SJSA1 (cell line): Measurements from ENCODE around the gene PARD6A. TPM values are rescaled to one million over a fixed set of nuclear protein-coding genes. Genes with fewer than 3 reads are reported as not detected.
"Not testable (repeated sequence)": the region's sequence is repeated elsewhere in the genome, so short reads cannot be mapped to it uniquely, and the experiment has no call there.

ENCODE experiments used
- DNase-seq, 2 experiments: peaks; one replicate each; pipeline ENCODE4 v3.0.0-alpha.2; 2015 to 2020; ENCODE audit warnings: low spot score in 2 of 2, low read depth in 1 of 2
- H3K27ac ChIP-seq: fragments of 250-450 bp; sonication (Bioruptor Pico); 2 replicates; pipeline ENCODE4 v1.5.1; 2020; ENCODE audit warnings: mild to moderate bottlenecking, moderate library complexity
- H3K27me3 ChIP-seq: fragments of 250-450 bp; sonication (Bioruptor Pico); replicated peaks from 2 replicates; pipeline ENCODE4 v1.5.1; 2020; ENCODE audit warnings: mild to moderate bottlenecking, moderate library complexity
- H3K36me3 ChIP-seq: fragments of 250-450 bp; sonication (Bioruptor Pico); 2 replicates; pipeline ENCODE4 v1.5.1; 2020; ENCODE audit warnings: mild to moderate bottlenecking
- H3K4me1 ChIP-seq: fragments of 250-450 bp; sonication (Bioruptor Pico); replicated peaks from 2 replicates; pipeline ENCODE4 v1.6.1; 2021; ENCODE audit warnings: mild to moderate bottlenecking
- H3K4me3 ChIP-seq: fragments of 250-450 bp; sonication (Bioruptor Pico); 2 replicates; pipeline ENCODE4 v1.5.1; 2020; ENCODE audit warnings: mild to moderate bottlenecking
- H3K9me3 ChIP-seq: fragments of 250-450 bp; sonication (Bioruptor Pico); replicated peaks from 2 replicates; pipeline ENCODE4 v1.5.1; 2020; ENCODE audit warnings: mild to moderate bottlenecking
- total RNA-seq: library from RNA; depleted of rRNA; stranded (reverse); fragments of >200 nt; shearing (Covaris generic); gene quantifications from 2 replicates; pipeline ENCODE4 v1.2.3, GENCODE V29; 2014

The PARD6A gene
- total RNA-seq, 1 experiment from 2014 or later, result 0.26 TPM

- no peak for DNase-seq
- H3K4me3 ChIP-seq, result no peak overlapping the region
- H3K9me3 ChIP-seq, result no peaks in the 10 kb centered on the region
- H3K27me3 ChIP-seq, result no peaks in the 10 kb centered on the region
- H3K27ac ChIP-seq, result no peak overlapping the region
- no peaks in the 10 kb centered on the region for H3K36me3 ChIP-seq
- no peaks in the 10 kb centered on the region for H3K4me1 ChIP-seq
These were observed 15.2 kb downstream of the PARD6A start for GRCh38 chr16:67675999-67676398.

- H3K4me3 ChIP-seq, result no peak overlapping the region
- H3K4me1 ChIP-seq, result no peaks in the 10 kb centered on the region
- no peaks in the 10 kb centered on the region for H3K9me3 ChIP-seq
- no peak overlapping the region for H3K27ac ChIP-seq
- no peak for DNase-seq
- H3K36me3 ChIP-seq, result no peaks in the 10 kb centered on the region
- H3K27me3 ChIP-seq, result no peaks in the 10 kb centered on the region
These were observed 15.8 kb downstream of the PARD6A start for GRCh38 chr16:67676516-67676915.

GRCh38 chr16:67676939-67677338 lies 16.2 kb downstream of the PARD6A start:
- Histone ChIP-seq H3K36me3 (no peaks in the 10 kb centered on the region), H3K27ac (no peak overlapping the region), H3K4me3 (no peak overlapping the region), H3K4me1 (no peaks in the 10 kb centered on the region), H3K27me3 (no peaks in the 10 kb centered on the region), H3K9me3 (no peaks in the 10 kb centered on the region)
- DNase-seq, result no peak

GRCh38 chr16:67677712-67678111 lies 17.0 kb downstream of the PARD6A start:
- Histone ChIP-seq H3K4me1 (no peaks in the 10 kb centered on the region), H3K4me3 (no peak overlapping the region), H3K36me3 (no peaks in the 10 kb centered on the region), H3K27me3 (no peaks in the 10 kb centered on the region), H3K9me3 (no peaks in the 10 kb centered on the region), H3K27ac (no peak overlapping the region)
- DNase-seq, result no peak

- Histone ChIP-seq H3K27me3 (no peaks in the 10 kb centered on the region), H3K27ac (no peak overlapping the region), H3K36me3 (peaks cover 4% of the 10 kb centered on the region), H3K4me1 (no peaks in the 10 kb centered on the region), H3K4me3 (no peak overlapping the region), H3K9me3 (no peaks in the 10 kb centered on the region)
- DNase-seq, result no peak
These were observed 17.7 kb downstream of the PARD6A start for GRCh38 chr16:67678354-67679023.

- Histone ChIP-seq H3K27ac (no peak overlapping the region), H3K4me1 (no peaks in the 10 kb centered on the region), H3K4me3 (no peak overlapping the region), H3K27me3 (no peaks in the 10 kb centered on the region), H3K36me3 (peaks cover 6% of the 10 kb centered on the region), H3K9me3 (no peaks in the 10 kb centered on the region)
- no peak for DNase-seq
These were observed 19.5 kb downstream of the PARD6A start for GRCh38 chr16:67679935-67680897.

- H3K4me3 ChIP-seq, result no peak overlapping the region
- no peaks in the 10 kb centered on the region for H3K4me1 ChIP-seq
- DNase-seq, result no peak
- H3K36me3 ChIP-seq, result peaks cover 6% of the 10 kb centered on the region
- no peaks in the 10 kb centered on the region for H3K9me3 ChIP-seq
- no peaks in the 10 kb centered on the region for H3K27me3 ChIP-seq
- no peak overlapping the region for H3K27ac ChIP-seq
These were observed 23.0 kb downstream of the PARD6A start for GRCh38 chr16:67683767-67684166.

GRCh38 chr16:67685388-67686112 lies 24.8 kb downstream of the PARD6A start:
- Histone ChIP-seq H3K27me3 (no peaks in the 10 kb centered on the region), H3K4me3 (no peak overlapping the region), H3K36me3 (peaks cover 6% of the 10 kb centered on the region), H3K4me1 (no peaks in the 10 kb centered on the region), H3K27ac (no peak overlapping the region), H3K9me3 (no peaks in the 10 kb centered on the region)
- no peak for DNase-seq

- H3K9me3 ChIP-seq, H3K27ac ChIP-seq, H3K4me3 ChIP-seq, DNase-seq, H3K27me3 ChIP-seq, H3K4me1 ChIP-seq, H3K36me3 ChIP-seq: not testable (repeated sequence)
These were observed 32.9 kb downstream of the PARD6A start for GRCh38 chr16:67693517-67694285.

GRCh38 chr16:67694611-67695010 lies 33.9 kb downstream of the PARD6A start:
- no peak overlapping the region for H3K4me3 ChIP-seq
- peaks cover 7% of the 10 kb centered on the region for H3K9me3 ChIP-seq
- no peaks in the 10 kb centered on the region for H3K27me3 ChIP-seq
- DNase-seq, result no peak
- H3K27ac ChIP-seq, result no peak overlapping the region
- no peaks in the 10 kb centered on the region for H3K4me1 ChIP-seq
- H3K36me3 ChIP-seq, result peaks cover 10% of the 10 kb centered on the region; the same call in 1 of the 2 replicates

- H3K27ac ChIP-seq, result no peak overlapping the region
- no peaks in the 10 kb centered on the region for H3K4me1 ChIP-seq
- peaks cover 12% of the 10 kb centered on the region for H3K9me3 ChIP-seq
- no peaks in the 10 kb centered on the region for H3K27me3 ChIP-seq
- H3K36me3 ChIP-seq, result peaks cover 10% of the 10 kb centered on the region; the same call in 1 of the 2 replicates
- DNase-seq, result no peak
- no peak overlapping the region for H3K4me3 ChIP-seq
These were observed 36.8 kb downstream of the PARD6A start for GRCh38 chr16:67697422-67698185.

- Histone ChIP-seq H3K9me3 (peaks cover 12% of the 10 kb centered on the region), H3K27me3 (no peaks in the 10 kb centered on the region), H3K4me1 (no peaks in the 10 kb centered on the region), H3K4me3 (no peak overlapping the region), H3K27ac (no peak overlapping the region), H3K36me3 (peaks cover 10% of the 10 kb centered on the region; the same call in 1 of the 2 replicates)
- no peak for DNase-seq
These were observed 38.5 kb downstream of the PARD6A start for GRCh38 chr16:67699265-67699664.
